HCT116 (cell line): ENCODE data around the gene IL17A. TPM values are rescaled to one million over a fixed set of nuclear protein-coding genes. Genes with fewer than 3 reads are reported as not detected.

ENCODE experiments used
- ATAC-seq: fragments of 200-7000 bp; cut with Tn5 transposase; 2 replicates; pipeline ENCODE4 v1.9.1; 2020; ENCODE audit warnings: mild to moderate bottlenecking, moderate library complexity
- BruUV-seq: library from RNA; stranded (reverse); fragments of 400-500 nt; replicated peaks from 2 replicates; lab custom pipeline; 2021; lab: Mats Ljungman, UMichigan
- CTCF ChIA-PET: fragments of 300-600 bp; sonication (Branson Sonifier 250); formaldehyde crosslinking; loops from one replicate; lab custom pipeline; 2021; ENCODE audit warnings: antibody characterized with exemption; lab: Charles Lee
- POLR2A ChIA-PET: fragments of 300-600, 350-600 bp; sonication (Branson Sonifier 250); formaldehyde crosslinking; loops from one replicate; lab custom pipeline; 2021; ENCODE audit warnings: antibody characterized with exemption; lab: Charles Lee
- RAD21 ChIA-PET, 2 experiments: fragments of 300-600 bp; sonication (Branson Sonifier 250); formaldehyde crosslinking; loops; one replicate each; lab custom pipeline; 2023; ENCODE audit warnings: low total read pairs in 2 of 2; ENCODE audit not compliant: uncharacterized antibody in 2 of 2, unreplicated experiment in 2 of 2, low non-redundant PET in 1 of 2; lab: Charles Lee
- DNase-seq: peaks from one replicate; pipeline ENCODE4 v3.0.0-alpha.2; 2010; ENCODE audit warnings: low read depth, low spot score
- H2AFZ ChIP-seq: fragments of 200-600 bp; shearing (Covaris generic), sonication (generic); 2 replicates; pipeline ENCODE4 v1.6.1; 2017; ENCODE audit warnings: low read depth, mixed run types, mixed read lengths, antibody characterized with exemption, low read length; ENCODE audit not compliant: poor library complexity, severe bottlenecking
- H3K27ac ChIP-seq: 2 replicates; pipeline ENCODE4 v1.5.1; 2012; ENCODE audit warnings: low read depth, low read length
- H3K27me3 ChIP-seq: fragments of 200-600 bp; sonication (generic); 2 replicates; pipeline ENCODE4 v1.6.1; 2016; ENCODE audit warnings: mixed run types, low read length, mixed read lengths; ENCODE audit not compliant: insufficient read depth
- H3K36me3 ChIP-seq, 2 experiments: fragments of 200-500 bp in 1 of 2; fragments of 200-600 bp in 1 of 2; sonication (Bioruptor generic) in 1 of 2; sonication (generic) in 1 of 2; 2 replicates each; pipeline versions ENCODE4 v1.5.1 to v1.6.1; 2014 to 2016; ENCODE audit warnings: low read length in 2 of 2, inconsistent platforms in 1 of 2, mixed read lengths in 1 of 2, mixed run types in 1 of 2; ENCODE audit not compliant: insufficient read depth in 2 of 2, control insufficient read depth in 1 of 2
- H3K4me1 ChIP-seq, 2 experiments: fragments of 200-600 bp in 1 of 2; sonication (generic) in 1 of 2; 2 replicates each; pipeline versions ENCODE4 v1.5.1 to v1.6.1; 2012 to 2017; ENCODE audit warnings: low read length in 2 of 2, inconsistent platforms in 1 of 2, mild to moderate bottlenecking in 1 of 2, mixed read lengths in 1 of 2, mixed run types in 1 of 2, moderate library complexity in 1 of 2; ENCODE audit not compliant: insufficient read depth in 2 of 2, control insufficient read depth in 1 of 2
- H3K4me2 ChIP-seq: fragments of 200-600 bp; sonication (generic); 2 replicates; pipeline ENCODE4 v1.6.1; 2017; ENCODE audit warnings: mixed run types, low read length, mixed read lengths
- H3K4me3 ChIP-seq, 2 experiments: fragments of 200-600 bp in 1 of 2; sonication (generic) in 1 of 2; replicated peaks in 1 of 2; 2 replicates each; pipeline ENCODE4 v1.5.1; 2011 to 2016; ENCODE audit warnings: low read length in 2 of 2, control low read depth in 1 of 2, low read depth in 1 of 2, mild to moderate bottlenecking in 1 of 2, mixed read lengths in 1 of 2, mixed run types in 1 of 2
- H3K79me2 ChIP-seq: fragments of 200-600 bp; sonication (generic); 2 replicates; pipeline ENCODE4 v1.6.1; 2017; ENCODE audit warnings: mild to moderate bottlenecking, mixed run types, low read length, moderate library complexity, mixed read lengths; ENCODE audit not compliant: insufficient read depth
- H3K9ac ChIP-seq: fragments of 200-600 bp; sonication (generic); 2 replicates; pipeline ENCODE4 v1.6.1; 2016; ENCODE audit warnings: low read length, mixed read lengths
- H3K9me2 ChIP-seq: fragments of 200-600 bp; sonication (generic), shearing (Covaris generic); 2 replicates; pipeline ENCODE4 v1.6.1; 2017; ENCODE audit warnings: mixed run types, mild to moderate bottlenecking, moderate library complexity; ENCODE audit not compliant: insufficient read depth
- H3K9me3 ChIP-seq, 2 experiments: fragments of 200-500 bp in 1 of 2; fragments of 200-600 bp in 1 of 2; sonication (Bioruptor generic) in 1 of 2; sonication (generic) in 1 of 2; 2 replicates each; pipeline ENCODE4 v1.6.1; 2014 to 2017; ENCODE audit warnings: low read length in 2 of 2, mixed read lengths in 2 of 2, inconsistent platforms in 1 of 2, low read depth in 1 of 2, mild to moderate bottlenecking in 1 of 2, mixed run types in 1 of 2, moderate library complexity in 1 of 2; ENCODE audit not compliant: control insufficient read depth in 1 of 2, insufficient read depth in 1 of 2
- H4K20me1 ChIP-seq: fragments of 200-600 bp; sonication (generic), shearing (Covaris generic); 2 replicates; pipeline ENCODE4 v1.6.1; 2017; ENCODE audit warnings: mixed run types, mild to moderate bottlenecking, moderate library complexity; ENCODE audit not compliant: insufficient read depth
- ATF3 ChIP-seq: IDR thresholded peaks from 2 replicates; pipeline ENCODE4 v1.6.1; 2012
- CTCF ChIP-seq, 3 experiments: fragments of 200-600 bp in 1 of 3; sonication (generic) in 1 of 3; IDR thresholded peaks in 2 of 3; conservative IDR thresholded peaks in 1 of 3; 2 replicates each; pipeline ENCODE4 v1.5.1; 2012 to 2017; ENCODE audit warnings: low read depth in 2 of 3, low read length in 2 of 3, antibody characterized with exemption in 1 of 3, borderline replicate concordance in 1 of 3, control low read depth in 1 of 3, mild to moderate bottlenecking in 1 of 3, mixed read lengths in 1 of 3, mixed run types in 1 of 3, moderate library complexity in 1 of 3; ENCODE audit not compliant: insufficient read depth in 1 of 3
- ELF1 ChIP-seq: IDR thresholded peaks from 2 replicates; pipeline ENCODE4 v1.6.1; 2012; ENCODE audit warnings: low read depth, borderline replicate concordance
- EZH2 ChIP-seq: fragments of 200-600 bp; sonication (generic); IDR thresholded peaks from 2 replicates; pipeline ENCODE4 v1.6.1; 2017; ENCODE audit warnings: antibody characterized with exemption, mixed run types
- EZH2phosphoT487 ChIP-seq: fragments of 200-600 bp; IDR thresholded peaks from 2 replicates; pipeline ENCODE4 v1.6.1; 2018; ENCODE audit warnings: antibody characterized with exemption, borderline replicate concordance
- JUND ChIP-seq: IDR thresholded peaks from 2 replicates; pipeline ENCODE4 v1.6.1; 2012
- POLR2AphosphoS5 ChIP-seq: IDR thresholded peaks from 2 replicates; pipeline ENCODE4 v1.6.1; 2011; ENCODE audit warnings: mild to moderate bottlenecking, low read depth, low read length, moderate library complexity
- REST ChIP-seq: IDR thresholded peaks from 2 replicates; pipeline ENCODE4 v1.6.1; 2012; ENCODE audit warnings: low read depth
- SP1 ChIP-seq: IDR thresholded peaks from 2 replicates; pipeline ENCODE4 v1.6.1; 2012; ENCODE audit warnings: low read depth
- ZBTB33 ChIP-seq: IDR thresholded peaks from 2 replicates; pipeline ENCODE4 v1.6.1; 2011; ENCODE audit warnings: mild to moderate bottlenecking, low read length, moderate library complexity; ENCODE audit not compliant: insufficient replicate concordance; ENCODE audit errors: extremely low read depth
- ZNF274 ChIP-seq: fragments of 200-500 bp; sonication (Bioruptor generic); IDR thresholded peaks from 2 replicates; pipeline ENCODE4 v1.6.1; 2014; ENCODE audit warnings: mild to moderate bottlenecking, low read depth, low read length, inconsistent platforms
- intact Hi-C: fragments of 100-400 bp; cut with micrococcal nuclease; formaldehyde crosslinking; loops from 2 replicates; pipeline ENCODE4 v1.10.0; 2022
- total RNA-seq: library from RNA; stranded (reverse); gene quantifications from one replicate; pipeline ENCODE4 v1.2.1, GENCODE V29; 2021; ENCODE audit not compliant: unreplicated experiment
- TF ChIP-seq, protein P1 (sequence below): IDR thresholded peaks from 2 replicates; pipeline ENCODE4 v1.6.1; 2012

The IL17A gene
- total RNA-seq, 1 experiment from 2014 or later, result not detected

- no peak overlapping the region for H3K4me2 ChIP-seq
- no TSS peak for BruUV-seq
- no peak overlapping the region for H3K27ac ChIP-seq
- CTCF ChIA-PET, result interaction anchor here (1.2 kb wide), 1 partner anchor 108 kb away, joined by 3 read pairs; no protein-coding TSS in a partner anchor
- H2AFZ ChIP-seq, result no peak overlapping the region
- H3K9me2 ChIP-seq, result no peaks in the 10 kb centered on the region
- H3K27me3 ChIP-seq, result no peaks in the 10 kb centered on the region
- no peak for DNase-seq
- H3K36me3 ChIP-seq, result no peaks in the 10 kb centered on the region
- intact Hi-C loops, result no loop called here
- H3K4me3 ChIP-seq, result no peak overlapping the region
- peaks cover 0 to 11% of the 10 kb centered on the region in 2 experiments; a peak in 2 of 4 replicates for H3K4me1 ChIP-seq
- ATAC-seq, result no peak
- no peaks in the 10 kb centered on the region for H3K9me3 ChIP-seq
- H3K9ac ChIP-seq, result no peak overlapping the region
- TF ChIP-seq REST (no peak), ZBTB33 (no peak), POLR2AphosphoS5 (no peak), ATF3 (no peak), EZH2 (no peak), ELF1 (no peak), EZH2phosphoT487 (no peak), ZNF274 (no peak), CTCF (IDR thresholded peaks at IDR 0.05 in 2 of 3, conservative IDR thresholded peaks at IDR 0.05 in 1 of 3; ENCODE audit: borderline replicate concordance in 1 of 3, insufficient read depth in 1 of 3, low read depth in 2 of 3, low read length in 2 of 3) (no peak), JUND (no peak), SP1 (no peak)
- TF ChIP-seq, protein P1, sequence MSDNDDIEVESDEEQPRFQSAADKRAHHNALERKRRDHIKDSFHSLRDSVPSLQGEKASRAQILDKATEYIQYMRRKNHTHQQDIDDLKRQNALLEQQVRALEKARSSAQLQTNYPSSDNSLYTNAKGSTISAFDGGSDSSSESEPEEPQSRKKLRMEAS, result no peak
- POLR2A ChIA-PET, result interaction anchor here (0.6 kb wide), 1 partner anchor 1638 kb away, joined by 3 read pairs; no protein-coding TSS in a partner anchor
- RAD21 ChIA-PET, result no interaction called here
- H4K20me1 ChIP-seq, result no peaks in the 10 kb centered on the region
- no peaks in the 10 kb centered on the region for H3K79me2 ChIP-seq
Measured at GRCh38 chr6:52157301-52157941, 28.8 kb upstream of the IL17A start.
